ENCODE measurements around the gene BRAF. TPM values are rescaled to one million over a fixed set of nuclear protein-coding genes. Genes with fewer than 3 reads are reported as not detected.

The BRAF gene
- total RNA-seq, 2 experiments from 2014 or later: 30.3 to 30.9 TPM

DNA sequence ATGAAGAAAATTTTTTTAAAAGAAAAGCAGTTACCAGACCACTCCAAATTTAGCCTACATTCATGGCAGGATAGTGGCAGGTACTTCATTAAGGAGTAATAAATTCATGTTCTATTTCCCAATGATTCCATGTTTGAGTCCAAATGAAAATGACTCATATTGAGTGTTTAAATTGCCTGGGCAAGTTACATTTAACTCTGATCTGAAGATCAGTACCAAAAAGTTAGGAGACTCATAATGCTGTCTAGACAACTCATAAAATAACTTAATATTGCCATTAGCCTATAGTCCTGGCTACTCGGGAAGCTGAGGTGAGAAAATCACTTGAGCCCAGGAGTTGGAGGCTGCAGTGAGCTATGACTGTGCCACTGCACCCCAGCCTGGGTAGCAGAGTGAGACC is 13.0 kb downstream of the BRAF start:
- CTCF ChIA-PET: no interaction called here

DNA sequence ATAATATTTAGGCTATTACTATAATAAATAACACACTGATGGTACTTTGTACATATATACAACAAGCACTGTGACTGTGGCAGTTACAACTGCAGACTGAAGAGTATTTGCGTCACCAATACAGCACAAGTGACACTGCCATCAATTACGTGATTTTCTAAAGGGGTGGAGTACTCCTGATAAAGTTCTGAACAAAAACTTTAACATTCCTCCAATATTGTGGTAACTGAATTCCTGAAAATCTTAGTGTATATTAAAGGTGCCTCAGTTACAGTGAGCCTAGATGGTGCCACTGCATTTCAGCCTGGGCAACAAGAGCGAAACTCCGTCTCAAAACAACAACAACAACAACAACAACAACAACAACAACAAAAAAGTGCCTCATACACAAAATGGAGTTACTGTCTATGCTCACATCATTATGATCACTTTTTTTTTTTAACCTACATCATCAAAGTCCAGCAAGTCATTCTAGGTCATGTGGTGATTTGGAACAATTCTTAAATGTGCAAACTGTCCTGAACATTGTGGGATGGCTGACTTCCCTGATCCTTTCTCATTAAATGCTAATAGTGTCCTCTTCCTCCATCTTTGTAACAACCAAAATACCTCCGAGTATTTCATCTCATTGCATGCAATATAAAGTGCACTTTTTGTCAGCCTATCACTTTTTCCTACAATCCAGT is 15.1 kb downstream of the BRAF start:
- H3K36me3 Mint-ChIP-seq (ENCODE audit: low read depth): peaks cover 6% of the 10 kb centered on the region
- no peak overlapping the region for H3K4me3 Mint-ChIP-seq
- no peak overlapping the region for H3K27ac Mint-ChIP-seq
- ChIA-PET POLR2A (no interaction called here), CTCF (no interaction called here)
- no peaks in the 10 kb centered on the region for H3K9me3 Mint-ChIP-seq
- DNase-seq: no peak
- peaks cover 4% of the 10 kb centered on the region for H3K4me1 Mint-ChIP-seq
- H3K27me3 Mint-ChIP-seq: no peaks in the 10 kb centered on the region

More for the DNA sequence above, 13.0 kb downstream of the BRAF start:
- H3K9me3 Mint-ChIP-seq: no peaks in the 10 kb centered on the region
- H3K27me3 Mint-ChIP-seq: no peaks in the 10 kb centered on the region
- DNase-seq: no peak
- H3K4me3 Mint-ChIP-seq: no peak overlapping the region
- POLR2A ChIA-PET: interaction anchor here (1.2 kb wide), 1 partner anchor 12 kb away, joined by 3 read pairs; no protein-coding TSS in a partner anchor
- peaks cover 6% of the 10 kb centered on the region for H3K36me3 Mint-ChIP-seq (ENCODE audit: low read depth)
- H3K27ac Mint-ChIP-seq: no peak overlapping the region
- peaks cover 3% of the 10 kb centered on the region for H3K4me1 Mint-ChIP-seq

DNA sequence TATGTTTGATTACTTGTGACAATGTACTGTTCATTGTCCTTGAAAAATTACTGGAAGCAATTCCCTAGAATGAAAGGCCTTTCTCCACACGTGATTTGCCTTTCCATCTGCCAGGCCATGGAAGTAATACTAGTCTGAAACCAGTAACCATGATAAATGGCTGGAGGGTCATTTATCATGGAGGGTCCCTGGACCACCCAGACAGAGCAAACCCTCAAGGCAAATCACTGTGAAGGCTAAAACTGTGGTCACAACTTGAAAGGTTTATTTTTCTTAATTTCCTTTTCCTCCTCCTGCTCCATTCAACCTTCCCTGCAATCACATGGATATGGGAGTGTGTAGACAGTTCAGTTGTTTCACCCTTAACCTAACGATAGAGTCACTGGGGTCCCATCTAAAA is 16.4 kb downstream of the BRAF start:
- DNase-seq: no peak
- no peaks in the 10 kb centered on the region for H3K9me3 Mint-ChIP-seq
- peaks cover 9% of the 10 kb centered on the region for H3K36me3 Mint-ChIP-seq (ENCODE audit: low read depth)
- H3K27ac Mint-ChIP-seq: no peak overlapping the region
- CTCF ChIA-PET: no interaction called here
- peaks cover 16% of the 10 kb centered on the region for H3K4me1 Mint-ChIP-seq
- H3K4me3 Mint-ChIP-seq: no peak overlapping the region
- no peaks in the 10 kb centered on the region for H3K27me3 Mint-ChIP-seq
- POLR2A ChIA-PET: no interaction called here

DNA sequence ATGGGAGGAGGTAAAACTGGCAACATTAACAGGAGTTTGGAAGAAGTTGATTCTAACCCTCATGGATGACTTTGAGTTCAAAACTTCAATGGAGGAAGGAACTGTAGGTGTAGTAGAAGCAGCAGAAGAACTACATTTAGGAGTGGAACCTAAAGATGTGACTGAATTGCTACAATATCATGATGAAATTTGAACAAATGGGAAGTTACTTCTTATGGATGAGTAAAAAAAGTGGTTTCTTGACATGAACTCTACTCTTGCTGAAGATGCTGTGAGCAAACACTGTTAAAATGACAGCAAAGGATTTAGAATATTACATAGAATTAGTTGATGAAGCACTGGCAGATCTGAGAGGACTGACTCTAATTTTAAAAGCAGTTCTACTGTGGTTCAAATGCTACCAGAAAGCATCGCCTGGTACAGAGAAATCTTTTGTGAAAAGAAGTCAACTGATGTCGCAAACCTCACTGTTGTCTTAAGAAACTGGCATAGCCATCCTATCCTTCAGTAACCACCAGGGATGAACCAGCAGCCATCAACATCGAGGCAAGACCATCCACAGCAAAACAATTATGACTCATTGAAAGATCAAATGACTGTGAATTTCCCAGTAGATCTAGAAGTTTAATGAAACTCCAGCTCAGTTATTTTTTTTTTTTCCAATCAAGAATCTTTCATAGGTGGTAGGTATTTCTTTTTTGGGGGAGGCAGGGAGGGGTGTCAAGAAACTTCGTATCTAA is 20.8 kb downstream of the BRAF start:
- no peak overlapping the region for H3K27ac Mint-ChIP-seq
- no peak overlapping the region for H3K4me3 Mint-ChIP-seq
- no peaks in the 10 kb centered on the region for H3K9me3 Mint-ChIP-seq
- H3K4me1 Mint-ChIP-seq: peaks cover 26% of the 10 kb centered on the region
- peaks cover 10% of the 10 kb centered on the region for H3K36me3 Mint-ChIP-seq (ENCODE audit: low read depth)
- no peak for DNase-seq
- ChIA-PET CTCF (no interaction called here), POLR2A (interaction anchor here (0.6 kb wide), 1 partner anchor 16 kb away, joined by 3 read pairs; no protein-coding TSS in a partner anchor)
- no peaks in the 10 kb centered on the region for H3K27me3 Mint-ChIP-seq

DNA sequence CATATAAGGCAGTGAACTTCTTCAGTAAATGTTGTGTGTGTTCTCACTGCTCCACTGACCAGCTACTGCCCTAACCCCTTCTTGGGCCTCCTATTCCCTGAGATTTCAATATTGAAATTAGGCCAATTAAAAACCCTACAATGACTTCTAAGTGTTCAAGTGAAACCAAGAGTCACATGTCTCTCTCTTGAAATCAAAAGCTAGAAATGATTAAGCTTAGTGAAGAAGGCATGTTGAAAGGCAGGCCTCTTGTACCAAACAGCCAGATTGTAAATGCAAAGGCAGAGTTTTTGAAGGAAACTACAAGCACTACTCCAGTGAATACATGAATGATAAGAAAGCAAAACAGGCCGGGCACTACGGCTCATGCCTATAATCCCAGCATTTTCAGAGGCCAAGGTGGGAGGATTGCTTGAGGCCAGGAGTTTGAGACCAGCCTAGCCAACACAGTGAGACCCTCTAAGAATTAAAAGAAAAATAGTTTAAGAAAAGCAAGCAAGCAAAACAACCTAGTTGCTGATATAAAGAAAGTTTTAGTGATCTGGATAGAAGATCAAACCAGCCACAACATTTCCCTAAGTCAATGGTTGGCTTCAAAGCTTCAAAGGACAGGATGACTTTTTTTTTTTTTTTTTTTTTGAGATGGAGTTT is 22.3 kb downstream of the BRAF start:
- Mint-ChIP-seq H3K27me3 (no peaks in the 10 kb centered on the region), H3K36me3 (ENCODE audit: low read depth) (peaks cover 10% of the 10 kb centered on the region), H3K4me3 (no peak overlapping the region), H3K27ac (no peak overlapping the region), H3K4me1 (peaks cover 26% of the 10 kb centered on the region), H3K9me3 (no peaks in the 10 kb centered on the region)
- no peak for DNase-seq
- CTCF ChIA-PET: interaction anchor here (1.2 kb wide), 1 partner anchor 92 kb away, joined by 3 read pairs; no protein-coding TSS in a partner anchor
- POLR2A ChIA-PET: no interaction called here

DNA sequence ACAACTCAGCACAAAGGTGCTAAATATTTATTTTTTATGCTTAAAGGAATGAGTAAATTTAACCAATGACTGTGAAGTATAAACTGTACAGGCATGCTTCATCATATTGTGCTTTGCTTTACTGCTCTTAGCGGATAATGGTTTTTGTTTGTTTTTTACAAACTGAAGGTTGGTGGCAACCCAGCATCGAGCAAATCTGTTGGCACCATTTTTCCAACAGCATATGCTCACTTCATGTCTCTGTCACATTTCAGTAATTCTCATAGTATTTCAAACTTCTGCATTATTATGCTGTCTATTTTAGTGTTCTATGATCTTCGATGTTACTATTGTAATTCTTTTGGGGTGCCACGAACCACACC is 22.8 kb downstream of the BRAF start:
- no peak for DNase-seq
- Mint-ChIP-seq H3K27me3 (no peaks in the 10 kb centered on the region), H3K4me1 (peaks cover 26% of the 10 kb centered on the region), H3K4me3 (no peak overlapping the region), H3K36me3 (ENCODE audit: low read depth) (peaks cover 10% of the 10 kb centered on the region), H3K27ac (no peak overlapping the region), H3K9me3 (no peaks in the 10 kb centered on the region)
- CTCF ChIA-PET: interaction anchor here (1.2 kb wide), 1 partner anchor 92 kb away, joined by 3 read pairs; no protein-coding TSS in a partner anchor
- POLR2A ChIA-PET: no interaction called here

DNA sequence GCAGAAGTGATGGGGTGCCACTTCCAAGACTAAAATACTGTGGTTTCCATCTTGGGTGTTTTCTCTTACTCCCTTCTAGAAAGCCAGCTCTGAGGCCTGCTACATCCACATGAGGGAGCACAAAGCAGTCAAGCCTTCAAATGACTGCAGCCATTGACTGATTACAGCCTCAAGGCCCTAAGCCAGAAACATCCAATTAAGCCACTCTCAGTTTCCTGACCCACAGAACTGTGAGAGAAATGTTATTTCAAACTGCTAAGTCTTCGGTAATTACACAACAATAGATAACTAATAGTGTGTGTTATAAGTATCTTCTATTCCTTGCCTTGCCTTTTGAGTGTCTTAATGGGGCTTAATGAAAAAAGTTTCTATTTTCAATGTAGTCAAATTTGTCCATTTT is 24.8 kb downstream of the BRAF start:
- Mint-ChIP-seq H3K27me3 (no peaks in the 10 kb centered on the region), H3K27ac (no peak overlapping the region), H3K4me3 (no peak overlapping the region), H3K36me3 (ENCODE audit: low read depth) (peaks cover 12% of the 10 kb centered on the region), H3K9me3 (no peaks in the 10 kb centered on the region), H3K4me1 (peaks cover 24% of the 10 kb centered on the region)
- ChIA-PET POLR2A (no interaction called here), CTCF (no interaction called here)
- DNase-seq: no peak

DNA sequence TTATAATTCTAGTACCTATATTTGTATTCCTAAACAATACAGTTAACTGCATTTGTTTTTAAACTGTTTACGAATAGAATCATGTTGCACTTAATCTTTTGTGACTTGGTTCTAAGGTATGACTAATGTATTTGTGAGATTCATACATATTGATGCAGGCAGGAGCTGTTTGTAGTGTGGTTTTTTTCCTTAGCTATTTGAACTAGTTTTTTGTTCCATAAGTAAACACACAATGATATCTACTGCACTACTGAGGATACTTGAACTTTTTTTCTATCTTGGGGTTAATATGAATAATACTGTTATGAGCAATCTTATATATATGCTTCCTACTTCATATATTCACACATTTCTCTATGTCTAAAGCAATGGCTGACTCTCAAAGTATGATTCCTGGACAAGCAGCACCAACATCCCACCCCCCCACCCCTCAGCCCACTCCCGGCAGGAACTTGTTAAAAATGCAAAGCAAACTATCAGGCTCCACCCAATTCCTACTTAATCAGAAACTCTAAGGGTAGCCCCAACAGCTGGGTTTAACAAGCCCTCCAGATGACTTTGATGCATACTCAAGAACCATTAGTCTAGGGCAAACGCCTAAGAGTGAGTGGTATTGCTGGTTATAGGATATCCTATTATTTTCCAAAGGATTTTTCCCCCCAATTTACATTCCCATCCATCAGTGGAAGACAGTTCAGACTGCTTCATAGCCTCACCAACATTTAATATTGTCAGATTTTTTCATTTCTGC is 25.8 kb downstream of the BRAF start:
- no peak overlapping the region for H3K4me3 Mint-ChIP-seq
- H3K9me3 Mint-ChIP-seq: no peaks in the 10 kb centered on the region
- CTCF ChIA-PET: no interaction called here
- H3K36me3 Mint-ChIP-seq (ENCODE audit: low read depth): peaks cover 12% of the 10 kb centered on the region
- no peaks in the 10 kb centered on the region for H3K27me3 Mint-ChIP-seq
- POLR2A ChIA-PET: no interaction called here
- H3K4me1 Mint-ChIP-seq: peaks cover 16% of the 10 kb centered on the region
- H3K27ac Mint-ChIP-seq: no peak overlapping the region
- no peak for DNase-seq

DNA sequence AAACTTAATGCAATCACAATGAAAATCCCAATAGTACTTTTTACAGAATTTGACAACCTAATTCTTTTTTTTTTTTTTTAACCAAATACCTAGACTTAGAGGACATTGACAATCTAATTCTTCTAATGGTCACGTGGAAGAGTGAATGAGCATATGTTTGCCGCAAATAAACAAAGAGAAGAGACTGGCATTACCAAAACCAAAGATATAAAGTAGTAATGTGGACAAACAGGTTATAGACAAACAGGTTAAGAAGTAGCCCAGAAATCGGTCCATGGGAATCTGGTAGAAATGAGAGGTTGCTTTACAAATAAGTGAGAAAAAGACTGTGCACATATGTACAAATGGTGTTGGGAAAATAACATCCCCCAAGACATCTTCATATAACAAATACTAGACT is 27.7 kb downstream of the BRAF start:
- POLR2A ChIA-PET: no interaction called here
- Mint-ChIP-seq H3K36me3 (ENCODE audit: low read depth) (peaks cover 2% of the 10 kb centered on the region), H3K4me3 (no peak overlapping the region), H3K27me3 (no peaks in the 10 kb centered on the region), H3K9me3 (no peaks in the 10 kb centered on the region), H3K27ac (no peak overlapping the region), H3K4me1 (peaks cover under 1% of the 10 kb centered on the region)
- DNase-seq: no peak
- CTCF ChIA-PET: no interaction called here

DNA sequence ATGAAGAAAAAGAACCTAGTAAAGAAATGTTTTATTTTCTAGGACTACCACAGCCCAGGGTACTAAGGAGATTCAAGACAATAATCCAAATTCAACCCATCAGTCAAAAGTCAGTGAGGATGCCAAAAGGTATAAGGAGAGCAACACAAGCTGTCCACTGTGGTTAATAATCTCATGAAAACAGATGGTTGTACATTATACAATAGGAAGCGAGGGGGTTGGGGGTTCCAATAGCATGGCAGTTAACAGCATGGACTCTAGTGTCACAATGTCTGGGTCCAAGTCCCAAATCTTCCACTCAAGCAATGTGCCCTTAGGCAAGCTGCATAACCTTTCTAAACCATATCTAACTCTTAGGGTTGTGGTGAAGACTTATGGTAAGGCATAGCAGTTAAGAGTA is 35.1 kb downstream of the BRAF start:
- H3K36me3 Mint-ChIP-seq (ENCODE audit: low read depth): no peaks in the 10 kb centered on the region
- no peak for DNase-seq
- no peak overlapping the region for H3K27ac Mint-ChIP-seq
- CTCF ChIA-PET: no interaction called here
- no peaks in the 10 kb centered on the region for H3K9me3 Mint-ChIP-seq
- no peaks in the 10 kb centered on the region for H3K27me3 Mint-ChIP-seq
- H3K4me1 Mint-ChIP-seq: peaks cover 3% of the 10 kb centered on the region
- POLR2A ChIA-PET: no interaction called here
- no peak overlapping the region for H3K4me3 Mint-ChIP-seq

DNA sequence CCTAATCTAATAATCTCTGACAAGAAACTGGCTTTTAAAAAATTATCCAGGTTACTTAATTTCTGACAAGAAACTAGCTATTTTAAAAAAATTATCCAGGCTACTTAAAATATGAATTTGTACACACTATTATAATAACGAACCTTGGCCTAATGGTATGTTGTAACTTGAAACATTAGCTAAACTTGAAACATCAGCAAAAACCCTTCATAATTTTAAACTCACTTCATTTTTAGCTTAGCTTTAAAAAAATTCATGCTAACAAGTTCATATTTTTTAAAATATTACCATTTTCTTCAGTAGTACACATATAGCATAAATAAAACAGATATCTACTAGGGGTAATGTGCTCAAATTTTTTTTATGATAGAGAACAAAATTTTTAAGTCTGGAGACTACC is 35.6 kb downstream of the BRAF start:
- no peak for DNase-seq
- H3K27ac Mint-ChIP-seq: no peak overlapping the region
- H3K4me1 Mint-ChIP-seq: peaks cover 3% of the 10 kb centered on the region
- no peak overlapping the region for H3K4me3 Mint-ChIP-seq
- H3K9me3 Mint-ChIP-seq: no peaks in the 10 kb centered on the region
- ChIA-PET CTCF (no interaction called here), POLR2A (no interaction called here)
- no peaks in the 10 kb centered on the region for H3K27me3 Mint-ChIP-seq
- no peaks in the 10 kb centered on the region for H3K36me3 Mint-ChIP-seq (ENCODE audit: low read depth)

DNA sequence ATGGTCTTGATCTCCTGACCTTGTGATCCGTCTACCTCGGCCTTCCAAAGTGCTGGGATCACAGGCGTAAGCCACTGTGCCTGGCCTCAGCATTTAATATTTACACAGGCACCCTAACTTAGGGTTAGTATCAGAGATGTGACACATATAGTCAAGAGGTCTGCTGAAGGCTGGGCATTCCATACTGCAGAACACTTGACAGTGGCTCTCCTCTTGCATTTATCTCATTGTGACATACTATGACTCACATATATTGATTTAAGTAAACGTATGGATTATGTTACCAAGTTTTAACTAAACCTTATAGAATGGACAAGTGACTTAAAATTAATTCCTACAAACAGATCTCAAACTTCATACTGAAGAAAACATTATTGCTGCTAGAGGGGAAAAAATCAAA is 36.6 kb downstream of the BRAF start:
- no peak overlapping the region for H3K4me3 Mint-ChIP-seq
- ChIA-PET CTCF (no interaction called here), POLR2A (no interaction called here)
- H3K27me3 Mint-ChIP-seq: no peaks in the 10 kb centered on the region
- no peaks in the 10 kb centered on the region for H3K9me3 Mint-ChIP-seq
- peaks cover 3% of the 10 kb centered on the region for H3K4me1 Mint-ChIP-seq
- H3K36me3 Mint-ChIP-seq (ENCODE audit: low read depth): no peaks in the 10 kb centered on the region
- no peak overlapping the region for H3K27ac Mint-ChIP-seq
- DNase-seq: no peak

DNA sequence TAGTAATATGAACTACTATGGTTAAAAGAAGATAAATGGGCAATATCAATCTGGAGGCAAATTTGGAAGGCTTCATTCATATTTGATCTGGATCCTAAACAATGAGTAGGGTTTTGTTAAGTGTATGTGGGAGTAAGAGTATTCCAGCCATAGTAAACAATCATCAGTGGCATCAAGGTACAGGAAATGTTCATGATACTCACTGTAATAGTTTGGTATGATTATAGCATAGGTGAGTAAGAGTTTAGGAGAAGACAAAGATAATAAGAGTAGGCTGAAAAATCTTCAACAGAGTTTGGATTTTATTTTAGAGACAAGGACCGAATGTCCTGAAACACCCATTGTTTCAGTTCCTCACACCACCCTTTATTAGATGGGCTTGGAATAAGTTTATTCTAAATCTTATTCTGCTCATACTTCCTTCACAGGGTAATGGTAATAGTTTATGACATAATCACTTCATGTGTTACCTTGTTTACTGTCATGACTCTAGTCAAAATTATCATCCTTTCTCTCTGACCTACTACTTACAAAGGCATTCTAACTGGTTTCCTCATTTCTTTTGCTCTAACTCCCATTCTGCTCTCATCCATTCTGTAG is 38.9 kb downstream of the BRAF start:
- Mint-ChIP-seq H3K9me3 (no peaks in the 10 kb centered on the region), H3K4me1 (peaks cover 11% of the 10 kb centered on the region), H3K27ac (no peak overlapping the region), H3K36me3 (ENCODE audit: low read depth) (no peaks in the 10 kb centered on the region), H3K4me3 (no peak overlapping the region), H3K27me3 (no peaks in the 10 kb centered on the region)
- no peak for DNase-seq
- ChIA-PET CTCF (no interaction called here), POLR2A (no interaction called here)

All from activated CD4-positive, alpha-beta memory T cell treated with anti-CD3 and anti-CD28 coated beads, Interleukin-2, amount 10 ng/mL, durations not matched to agents 7 days and 5 days (primary cell).